ENCODE results near the gene GUK1. TPM values are rescaled to one million over a fixed set of nuclear protein-coding genes. Genes with fewer than 3 reads are reported as not detected.
"Not testable (repeated sequence)": the region's sequence is repeated elsewhere in the genome, so short reads cannot be mapped to it uniquely, and the experiment has no call there.

Gene GUK1
- total RNA-seq, 2 donors from 2014 or later = 110 to 112 TPM

GRCh38 chr1:228172591-228173527 lies 32.8 kb downstream of the GUK1 start:
- 94 to 97% methylated on average over 12 to 21 of the region's 21 CpGs for WGBS, 2 experiments (ENCODE audit: insufficient coverage in 1 of 2, insufficient read length in 1 of 2)
- TF ChIP-seq CTCF (conservative IDR thresholded peaks at IDR 0.05) = no peak
- H3K4me3 ChIP-seq (ENCODE audit: low read length) = no peak overlapping the region
- H3K27me3 ChIP-seq (ENCODE audit: control insufficient read depth, insufficient read depth, low read length, poor library complexity, severe bottlenecking) = no peaks in the 10 kb centered on the region
- peak; percentile 36 for DNase-seq
- H3K4me3 Mint-ChIP-seq = no peak overlapping the region
- H3K36me3 Mint-ChIP-seq (ENCODE audit: low read depth) = no peaks in the 10 kb centered on the region
- H3K27ac Mint-ChIP-seq = no peak overlapping the region
- H3K4me1 ChIP-seq (ENCODE audit: control insufficient read depth, insufficient read depth, low read length) = no peaks in the 10 kb centered on the region
- no peaks in the 10 kb centered on the region for H3K36me3 ChIP-seq (ENCODE audit: control insufficient read depth, insufficient read depth, low read length)
- H3K9me3 ChIP-seq (ENCODE audit: control insufficient read depth, low read length) = no peaks in the 10 kb centered on the region
- H3K4me1 Mint-ChIP-seq = no peaks in the 10 kb centered on the region
- no peaks in the 10 kb centered on the region for H3K27me3 Mint-ChIP-seq (ENCODE audit: insufficient read depth)
- H3K9ac ChIP-seq (ENCODE audit: extremely low read depth, low read length, poor library complexity, severe bottlenecking) = no peak overlapping the region
- H3K9me3 Mint-ChIP-seq = no peaks in the 10 kb centered on the region
- no peak overlapping the region for H3K27ac ChIP-seq (ENCODE audit: low read depth, low read length)

- not testable (repeated sequence) for H3K9me3 ChIP-seq (ENCODE audit: control insufficient read depth, low read length); H3K9me3 Mint-ChIP-seq; H3K27me3 Mint-ChIP-seq (ENCODE audit: insufficient read depth); H3K4me3 Mint-ChIP-seq; H3K9ac ChIP-seq (ENCODE audit: extremely low read depth, low read length, poor library complexity, severe bottlenecking); H3K27me3 ChIP-seq (ENCODE audit: control insufficient read depth, insufficient read depth, low read length, poor library complexity, severe bottlenecking); H3K27ac Mint-ChIP-seq; H3K27ac ChIP-seq (ENCODE audit: low read depth, low read length); H3K4me1 Mint-ChIP-seq; H3K4me1 ChIP-seq (ENCODE audit: control insufficient read depth, insufficient read depth, low read length); H3K36me3 Mint-ChIP-seq (ENCODE audit: low read depth); H3K4me3 ChIP-seq (ENCODE audit: low read length); H3K36me3 ChIP-seq (ENCODE audit: control insufficient read depth, insufficient read depth, low read length)
- WGBS, 2 experiments (ENCODE audit: insufficient coverage in 1 of 2, insufficient read length in 1 of 2) = 78 to 91% methylated on average over 19 to 32 of the region's 69 CpGs
- peak; percentile 86 for DNase-seq
Measured at GRCh38 chr1:228173528-228174481, 33.7 kb downstream of the GUK1 start.

GRCh38 chr1:228174482-228175315 lies 34.6 kb downstream of the GUK1 start:
- H3K27me3 ChIP-seq (ENCODE audit: control insufficient read depth, insufficient read depth, low read length, poor library complexity, severe bottlenecking) = no peaks in the 10 kb centered on the region
- no peaks in the 10 kb centered on the region for H3K4me1 Mint-ChIP-seq
- no peak overlapping the region for H3K4me3 Mint-ChIP-seq
- H3K9me3 ChIP-seq (ENCODE audit: control insufficient read depth, low read length) = no peaks in the 10 kb centered on the region
- H3K27ac ChIP-seq (ENCODE audit: low read depth, low read length) = no peak overlapping the region
- H3K9ac ChIP-seq (ENCODE audit: extremely low read depth, low read length, poor library complexity, severe bottlenecking) = no peak overlapping the region
- H3K4me3 ChIP-seq (ENCODE audit: low read length) = no peak overlapping the region
- H3K36me3 Mint-ChIP-seq (ENCODE audit: low read depth) = no peaks in the 10 kb centered on the region
- peak; percentile 18 for TF ChIP-seq CTCF (conservative IDR thresholded peaks at IDR 0.05)
- peak; percentile 89 for DNase-seq
- no peaks in the 10 kb centered on the region for H3K27me3 Mint-ChIP-seq (ENCODE audit: insufficient read depth)
- H3K27ac Mint-ChIP-seq = no peak overlapping the region
- H3K4me1 ChIP-seq (ENCODE audit: control insufficient read depth, insufficient read depth, low read length) = no peaks in the 10 kb centered on the region
- H3K9me3 Mint-ChIP-seq = no peaks in the 10 kb centered on the region
- H3K36me3 ChIP-seq (ENCODE audit: control insufficient read depth, insufficient read depth, low read length) = no peaks in the 10 kb centered on the region
- WGBS, 2 experiments (ENCODE audit: insufficient coverage in 1 of 2, insufficient read length in 1 of 2) = 90% methylated on average over 40 to 52 of the region's 52 CpGs

Data from endodermal cell (in vitro differentiated cells).